ENCODE measurements around the gene AAR2.

DNA sequence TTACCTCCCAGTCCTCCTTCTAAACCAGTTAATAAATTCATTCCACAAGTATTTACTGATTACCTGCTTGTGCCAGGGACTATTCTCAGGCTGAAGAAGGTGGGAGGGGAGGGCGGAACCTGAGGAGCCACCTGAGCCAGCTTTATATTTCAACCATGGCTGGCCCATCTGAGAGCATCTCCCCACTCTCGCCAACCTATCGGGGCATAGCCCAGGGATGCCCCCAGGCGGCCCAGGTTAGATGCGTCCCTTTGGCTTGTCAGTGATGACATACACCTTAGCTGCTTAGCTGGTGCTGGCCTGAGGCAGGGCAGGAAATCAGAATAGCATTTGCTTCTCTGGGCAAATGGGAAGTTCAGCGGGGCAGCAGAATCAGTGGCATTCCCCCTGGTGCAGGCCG, 4.9 kb upstream of the AAR2 start:
- TF ChIP-seq, protein P1, sequence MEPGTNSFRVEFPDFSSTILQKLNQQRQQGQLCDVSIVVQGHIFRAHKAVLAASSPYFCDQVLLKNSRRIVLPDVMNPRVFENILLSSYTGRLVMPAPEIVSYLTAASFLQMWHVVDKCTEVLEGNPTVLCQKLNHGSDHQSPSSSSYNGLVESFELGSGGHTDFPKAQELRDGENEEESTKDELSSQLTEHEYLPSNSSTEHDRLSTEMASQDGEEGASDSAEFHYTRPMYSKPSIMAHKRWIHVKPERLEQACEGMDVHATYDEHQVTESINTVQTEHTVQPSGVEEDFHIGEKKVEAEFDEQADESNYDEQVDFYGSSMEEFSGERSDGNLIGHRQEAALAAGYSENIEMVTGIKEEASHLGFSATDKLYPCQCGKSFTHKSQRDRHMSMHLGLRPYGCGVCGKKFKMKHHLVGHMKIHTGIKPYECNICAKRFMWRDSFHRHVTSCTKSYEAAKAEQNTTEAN (CRISPR knock-in tag; IDR thresholded peaks at IDR 0.05): no peak
- TF ChIP-seq, protein P2, sequence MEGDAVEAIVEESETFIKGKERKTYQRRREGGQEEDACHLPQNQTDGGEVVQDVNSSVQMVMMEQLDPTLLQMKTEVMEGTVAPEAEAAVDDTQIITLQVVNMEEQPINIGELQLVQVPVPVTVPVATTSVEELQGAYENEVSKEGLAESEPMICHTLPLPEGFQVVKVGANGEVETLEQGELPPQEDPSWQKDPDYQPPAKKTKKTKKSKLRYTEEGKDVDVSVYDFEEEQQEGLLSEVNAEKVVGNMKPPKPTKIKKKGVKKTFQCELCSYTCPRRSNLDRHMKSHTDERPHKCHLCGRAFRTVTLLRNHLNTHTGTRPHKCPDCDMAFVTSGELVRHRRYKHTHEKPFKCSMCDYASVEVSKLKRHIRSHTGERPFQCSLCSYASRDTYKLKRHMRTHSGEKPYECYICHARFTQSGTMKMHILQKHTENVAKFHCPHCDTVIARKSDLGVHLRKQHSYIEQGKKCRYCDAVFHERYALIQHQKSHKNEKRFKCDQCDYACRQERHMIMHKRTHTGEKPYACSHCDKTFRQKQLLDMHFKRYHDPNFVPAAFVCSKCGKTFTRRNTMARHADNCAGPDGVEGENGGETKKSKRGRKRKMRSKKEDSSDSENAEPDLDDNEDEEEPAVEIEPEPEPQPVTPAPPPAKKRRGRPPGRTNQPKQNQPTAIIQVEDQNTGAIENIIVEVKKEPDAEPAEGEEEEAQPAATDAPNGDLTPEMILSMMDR (IDR thresholded peaks at IDR 0.05): no peak
- no peak for TF ChIP-seq SP1 (CRISPR knock-in tag; conservative IDR thresholded peaks at IDR 0.05)
- TF ChIP-seq, protein P3, sequence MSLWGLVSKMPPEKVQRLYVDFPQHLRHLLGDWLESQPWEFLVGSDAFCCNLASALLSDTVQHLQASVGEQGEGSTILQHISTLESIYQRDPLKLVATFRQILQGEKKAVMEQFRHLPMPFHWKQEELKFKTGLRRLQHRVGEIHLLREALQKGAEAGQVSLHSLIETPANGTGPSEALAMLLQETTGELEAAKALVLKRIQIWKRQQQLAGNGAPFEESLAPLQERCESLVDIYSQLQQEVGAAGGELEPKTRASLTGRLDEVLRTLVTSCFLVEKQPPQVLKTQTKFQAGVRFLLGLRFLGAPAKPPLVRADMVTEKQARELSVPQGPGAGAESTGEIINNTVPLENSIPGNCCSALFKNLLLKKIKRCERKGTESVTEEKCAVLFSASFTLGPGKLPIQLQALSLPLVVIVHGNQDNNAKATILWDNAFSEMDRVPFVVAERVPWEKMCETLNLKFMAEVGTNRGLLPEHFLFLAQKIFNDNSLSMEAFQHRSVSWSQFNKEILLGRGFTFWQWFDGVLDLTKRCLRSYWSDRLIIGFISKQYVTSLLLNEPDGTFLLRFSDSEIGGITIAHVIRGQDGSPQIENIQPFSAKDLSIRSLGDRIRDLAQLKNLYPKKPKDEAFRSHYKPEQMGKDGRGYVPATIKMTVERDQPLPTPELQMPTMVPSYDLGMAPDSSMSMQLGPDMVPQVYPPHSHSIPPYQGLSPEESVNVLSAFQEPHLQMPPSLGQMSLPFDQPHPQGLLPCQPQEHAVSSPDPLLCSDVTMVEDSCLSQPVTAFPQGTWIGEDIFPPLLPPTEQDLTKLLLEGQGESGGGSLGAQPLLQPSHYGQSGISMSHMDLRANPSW (CRISPR knock-in tag; conservative IDR thresholded peaks at IDR 0.05; ENCODE audit: low read depth): no peak
- TF ChIP-seq, protein P4, sequence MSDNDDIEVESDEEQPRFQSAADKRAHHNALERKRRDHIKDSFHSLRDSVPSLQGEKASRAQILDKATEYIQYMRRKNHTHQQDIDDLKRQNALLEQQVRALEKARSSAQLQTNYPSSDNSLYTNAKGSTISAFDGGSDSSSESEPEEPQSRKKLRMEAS (CRISPR knock-in tag; IDR thresholded peaks at IDR 0.05): no peak
- no peak for TF ChIP-seq RELA (CRISPR knock-in tag; IDR thresholded peaks at IDR 0.05; ENCODE audit: borderline replicate concordance)
- no peak for TF ChIP-seq ESRRA (CRISPR knock-in tag; IDR thresholded peaks at IDR 0.05; ENCODE audit: borderline replicate concordance)
- TF ChIP-seq SMAD4 (CRISPR knock-in tag; IDR thresholded peaks at IDR 0.05): no peak
- TF ChIP-seq, protein P5, sequence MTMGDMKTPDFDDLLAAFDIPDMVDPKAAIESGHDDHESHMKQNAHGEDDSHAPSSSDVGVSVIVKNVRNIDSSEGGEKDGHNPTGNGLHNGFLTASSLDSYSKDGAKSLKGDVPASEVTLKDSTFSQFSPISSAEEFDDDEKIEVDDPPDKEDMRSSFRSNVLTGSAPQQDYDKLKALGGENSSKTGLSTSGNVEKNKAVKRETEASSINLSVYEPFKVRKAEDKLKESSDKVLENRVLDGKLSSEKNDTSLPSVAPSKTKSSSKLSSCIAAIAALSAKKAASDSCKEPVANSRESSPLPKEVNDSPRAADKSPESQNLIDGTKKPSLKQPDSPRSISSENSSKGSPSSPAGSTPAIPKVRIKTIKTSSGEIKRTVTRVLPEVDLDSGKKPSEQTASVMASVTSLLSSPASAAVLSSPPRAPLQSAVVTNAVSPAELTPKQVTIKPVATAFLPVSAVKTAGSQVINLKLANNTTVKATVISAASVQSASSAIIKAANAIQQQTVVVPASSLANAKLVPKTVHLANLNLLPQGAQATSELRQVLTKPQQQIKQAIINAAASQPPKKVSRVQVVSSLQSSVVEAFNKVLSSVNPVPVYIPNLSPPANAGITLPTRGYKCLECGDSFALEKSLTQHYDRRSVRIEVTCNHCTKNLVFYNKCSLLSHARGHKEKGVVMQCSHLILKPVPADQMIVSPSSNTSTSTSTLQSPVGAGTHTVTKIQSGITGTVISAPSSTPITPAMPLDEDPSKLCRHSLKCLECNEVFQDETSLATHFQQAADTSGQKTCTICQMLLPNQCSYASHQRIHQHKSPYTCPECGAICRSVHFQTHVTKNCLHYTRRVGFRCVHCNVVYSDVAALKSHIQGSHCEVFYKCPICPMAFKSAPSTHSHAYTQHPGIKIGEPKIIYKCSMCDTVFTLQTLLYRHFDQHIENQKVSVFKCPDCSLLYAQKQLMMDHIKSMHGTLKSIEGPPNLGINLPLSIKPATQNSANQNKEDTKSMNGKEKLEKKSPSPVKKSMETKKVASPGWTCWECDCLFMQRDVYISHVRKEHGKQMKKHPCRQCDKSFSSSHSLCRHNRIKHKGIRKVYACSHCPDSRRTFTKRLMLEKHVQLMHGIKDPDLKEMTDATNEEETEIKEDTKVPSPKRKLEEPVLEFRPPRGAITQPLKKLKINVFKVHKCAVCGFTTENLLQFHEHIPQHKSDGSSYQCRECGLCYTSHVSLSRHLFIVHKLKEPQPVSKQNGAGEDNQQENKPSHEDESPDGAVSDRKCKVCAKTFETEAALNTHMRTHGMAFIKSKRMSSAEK (CRISPR knock-in tag; IDR thresholded peaks at IDR 0.05; ENCODE audit: borderline replicate concordance): no peak
